ENCODE results near the gene PIGK.

PIGK gene

GRCh38 chr1:77096496-77097255, 122.6 kb downstream of the PIGK start:
- DNase-seq (ENCODE audit: low read depth in 2 of 2), result no peak

- DNase-seq (ENCODE audit: low read depth in 2 of 2), result no peak
Measured at GRCh38 chr1:77095236-77095635, 124.0 kb downstream of the PIGK start.

GRCh38 chr1:77089756-77090155, 129.5 kb downstream of the PIGK start:
- DNase-seq (ENCODE audit: low read depth in 2 of 2), result no peak

GRCh38 chr1:77085109-77085508, 134.1 kb downstream of the PIGK start:
- DNase-seq (ENCODE audit: low read depth in 2 of 2), result no peak

- no peak for DNase-seq (ENCODE audit: low read depth in 2 of 2)
Measured at GRCh38 chr1:77084457-77084856, 134.8 kb downstream of the PIGK start.

GRCh38 chr1:77081834-77082233, 137.4 kb downstream of the PIGK start:
- DNase-seq (ENCODE audit: low read depth in 2 of 2), result no peak

GRCh38 chr1:77076759-77077158, 142.5 kb downstream of the PIGK start:
- DNase-seq (ENCODE audit: low read depth in 2 of 2), result no peak

- no peak for DNase-seq (ENCODE audit: low read depth in 2 of 2)
Measured at GRCh38 chr1:77068013-77068412, 151.2 kb downstream of the PIGK start.

- DNase-seq (ENCODE audit: low read depth in 2 of 2), result no peak
Measured at GRCh38 chr1:77065693-77066342, 153.4 kb downstream of the PIGK start.

GRCh38 chr1:77064246-77064645, 155.0 kb downstream of the PIGK start:
- DNase-seq (ENCODE audit: low read depth in 2 of 2), result no peak

GRCh38 chr1:77063118-77063517, 156.1 kb downstream of the PIGK start:
- no peak for DNase-seq (ENCODE audit: low read depth in 2 of 2)

GRCh38 chr1:77061162-77061561, 158.1 kb downstream of the PIGK start:
- DNase-seq (ENCODE audit: low read depth in 2 of 2), result no peak

GRCh38 chr1:77060000-77060399, 159.2 kb downstream of the PIGK start:
- DNase-seq (ENCODE audit: low read depth in 2 of 2), result no peak

- DNase-seq (ENCODE audit: low read depth in 2 of 2), result no peak
Measured at GRCh38 chr1:77057994-77058585, 161.1 kb downstream of the PIGK start.

GRCh38 chr1:77056525-77056924, 162.7 kb downstream of the PIGK start:
- no peak for DNase-seq (ENCODE audit: low read depth in 2 of 2)

- DNase-seq (ENCODE audit: low read depth in 2 of 2), result no peak
Measured at GRCh38 chr1:77051425-77051824, 167.8 kb downstream of the PIGK start.

- DNase-seq (ENCODE audit: low read depth in 2 of 2), result no peak
Measured at GRCh38 chr1:77048615-77049005, 170.6 kb downstream of the PIGK start.

GRCh38 chr1:77047978-77048614, 171.1 kb downstream of the PIGK start:
- no peak for DNase-seq (ENCODE audit: low read depth in 2 of 2)

GRCh38 chr1:77047575-77047974, 171.7 kb downstream of the PIGK start:
- no peak for DNase-seq (ENCODE audit: low read depth in 2 of 2)

- DNase-seq (ENCODE audit: low read depth in 2 of 2), result no peak
Measured at GRCh38 chr1:77044133-77044849, 174.9 kb downstream of the PIGK start.

GRCh38 chr1:77040826-77041225, 178.4 kb downstream of the PIGK start:
- DNase-seq (ENCODE audit: low read depth in 2 of 2), result no peak

- no peak for DNase-seq (ENCODE audit: low read depth in 2 of 2)
Measured at GRCh38 chr1:77039739-77040138, 179.5 kb downstream of the PIGK start.

Data from stimulated activated CD4-positive, alpha-beta T cell treated with anti-CD3 and anti-CD28 coated beads, Interleukin-1b, Interleukin-23, amount 100 ng/mL, for 1 hour (primary cell).